GM03348 (cell line): ENCODE data around the gene PTTG1.

Source experiments
- DNase-seq: peaks from one replicate; pipeline ENCODE4 v3.0.0; 2012; ENCODE audit warnings: low spot score

PTTG1 gene

DNA sequence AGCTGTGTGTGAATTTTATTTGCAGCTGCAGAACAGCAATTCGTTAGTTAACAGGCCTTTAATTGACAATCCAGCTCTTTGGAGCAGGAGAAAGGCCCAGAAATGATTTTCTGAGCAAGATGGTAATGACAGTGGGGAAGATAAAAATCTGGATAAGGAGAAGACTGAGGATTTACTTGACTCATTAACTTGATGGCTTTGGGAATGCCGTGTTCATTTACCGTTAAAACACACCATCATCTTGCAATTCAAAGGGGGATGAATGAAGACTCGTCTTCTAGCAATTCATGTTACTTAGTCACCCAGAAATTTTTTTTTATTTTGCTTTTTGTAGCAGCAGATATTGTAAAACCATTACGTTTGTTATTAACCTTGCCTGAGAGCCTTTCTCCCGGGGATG is 52.0 kb downstream of the PTTG1 start:
- DNase-seq: no peak

DNA sequence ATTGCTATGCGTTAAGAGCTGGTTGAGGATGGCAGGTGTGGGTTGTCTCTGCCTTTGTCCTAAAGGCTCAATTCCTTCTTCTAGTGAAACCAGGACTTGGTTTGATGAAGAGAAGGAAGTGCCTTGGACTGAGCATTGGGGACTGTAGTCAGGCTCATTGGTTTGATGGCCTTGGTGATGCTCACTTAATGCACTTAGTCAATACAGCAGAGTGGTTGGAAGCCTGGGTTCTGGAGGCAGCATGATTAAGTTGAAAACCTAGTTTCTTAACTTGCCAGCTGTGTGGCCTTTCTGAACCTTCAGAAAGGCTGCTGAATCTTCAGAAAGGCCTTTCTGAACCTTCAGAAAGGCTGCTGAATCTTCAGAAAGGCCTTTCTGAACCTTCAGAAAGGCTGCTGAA is 52.4 kb downstream of the PTTG1 start:
- DNase-seq: no peak

DNA sequence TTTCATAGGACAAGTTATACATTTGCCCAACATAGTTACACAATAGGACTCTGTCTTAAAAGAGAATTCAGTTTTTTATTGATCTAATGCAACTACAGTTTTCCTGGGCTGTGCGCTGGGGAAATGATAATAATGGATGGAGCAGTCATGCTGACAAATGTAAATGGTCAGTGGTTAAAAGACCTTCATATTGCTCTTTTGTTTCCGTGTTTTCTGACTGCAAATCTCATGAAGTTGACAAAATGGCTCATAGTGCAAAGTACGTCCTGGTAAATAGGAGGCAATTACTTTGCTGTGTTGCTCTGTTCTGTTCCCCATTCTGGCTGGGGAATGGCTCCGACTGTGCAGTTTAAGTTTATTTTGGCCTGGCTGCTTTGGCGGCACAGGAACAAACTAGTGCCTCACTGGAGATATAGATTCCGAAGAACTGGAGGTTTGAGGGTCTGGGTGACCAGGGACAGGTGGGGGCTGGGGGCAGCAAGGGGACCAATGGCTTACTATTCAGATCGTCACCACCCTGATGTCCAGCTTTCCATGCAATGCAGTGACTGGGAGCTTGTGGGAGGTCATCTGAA is 54.3 kb downstream of the PTTG1 start:
- DNase-seq: no peak

DNA sequence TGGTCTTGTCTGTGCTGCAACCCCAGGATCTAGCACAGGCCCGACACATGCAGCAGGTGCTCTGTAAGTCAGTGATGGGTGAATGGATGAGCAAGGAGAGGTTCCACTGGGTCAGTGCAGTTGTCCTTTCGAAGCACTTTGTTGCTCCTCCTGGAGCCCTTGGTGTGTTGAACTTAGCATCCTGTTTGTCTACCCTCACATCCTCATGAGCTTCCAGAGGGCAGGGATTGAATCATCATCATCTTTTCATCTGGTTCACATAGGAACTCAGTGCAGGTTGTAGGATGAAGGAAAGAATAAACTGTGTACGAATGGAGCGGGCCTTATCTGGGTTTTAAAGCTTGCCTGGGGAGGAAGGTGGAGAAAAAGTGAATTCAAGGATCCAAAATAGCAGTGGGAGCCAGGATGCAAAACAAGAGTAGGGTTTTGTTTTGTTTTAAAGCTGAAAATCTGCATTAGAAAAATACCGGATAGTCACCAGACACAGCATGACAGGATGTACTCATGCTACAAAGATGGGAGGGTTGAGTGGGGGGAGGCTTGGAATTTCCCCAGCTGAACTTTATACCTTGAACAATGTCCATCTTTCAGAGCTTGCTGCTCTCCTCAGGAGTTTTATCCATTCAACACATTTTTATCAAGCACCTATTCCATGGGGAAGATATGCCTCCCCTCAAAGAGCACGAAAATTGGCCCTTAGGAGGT is 55.8 kb downstream of the PTTG1 start:
- DNase-seq: no peak

DNA sequence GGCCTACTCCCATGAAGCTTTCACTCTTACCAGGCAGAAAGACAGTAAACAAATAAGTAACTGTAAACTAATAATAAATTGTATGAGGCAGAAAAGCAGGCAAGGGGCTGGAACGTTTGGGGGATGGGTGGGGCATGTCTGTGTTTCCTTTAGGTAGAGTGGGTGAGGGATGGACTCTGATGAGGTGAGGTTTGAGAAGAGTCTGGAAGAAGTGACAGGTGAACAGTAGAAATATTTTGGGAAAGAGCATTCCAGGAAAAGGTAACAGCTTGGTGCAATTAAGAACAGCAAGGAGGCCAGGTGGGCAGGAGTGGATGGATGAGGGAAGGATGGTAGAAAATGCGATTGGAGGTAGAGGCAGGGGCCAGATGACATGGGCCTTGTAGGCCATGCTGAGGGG is 56.5 kb downstream of the PTTG1 start:
- DNase-seq: no peak
